H1 (cell line): Measurements from ENCODE around the gene GRID2. TPM values are rescaled to one million over a fixed set of nuclear protein-coding genes. Genes with fewer than 3 reads are reported as not detected.
"Not testable (repeated sequence)": the region's sequence is repeated elsewhere in the genome, so short reads cannot be mapped to it uniquely, and the experiment has no call there.

Experiments
- CTCF ChIA-PET: fragments of 300-600 bp; sonication (Branson Sonifier 250); formaldehyde crosslinking; loops from one replicate; lab custom pipeline; 2021; ENCODE audit not compliant: partially characterized antibody; lab: Charles Lee
- POLR2A ChIA-PET: fragments of 300-600 bp; sonication (Branson Sonifier 250); formaldehyde crosslinking; loops from one replicate; lab custom pipeline; 2021; ENCODE audit warnings: inconsistent platforms; ENCODE audit not compliant: partially characterized antibody; lab: Charles Lee
- DNase-seq, 2 experiments: peaks; one replicate each; pipeline versions ENCODE4 v3.0.0 to v3.0.0-alpha.2; 2010 to 2022; ENCODE audit warnings: low spot score in 2 of 2, low read depth in 1 of 2, mixed read lengths in 1 of 2
- FAIRE-seq: peaks from 2 replicates; lab custom pipeline; 2011; peaks lifted over from hg19 to GRCh38; lab: Jason Lieb, UNC
- H2AFZ ChIP-seq: 2 replicates; pipeline ENCODE4 v1.8.1; 2012; ENCODE audit warnings: low read length, inconsistent platforms
- H2AK5ac ChIP-seq: 2 replicates; pipeline ENCODE4 v1.6.1; 2013; ENCODE audit warnings: low read depth, low read length
- H2BK120ac ChIP-seq: replicated peaks from 2 replicates; pipeline ENCODE3; 2013; ENCODE audit warnings: low read depth, low read length, inconsistent platforms
- H2BK12ac ChIP-seq: 2 replicates; pipeline ENCODE4 v1.6.1; 2013; ENCODE audit warnings: low read depth, low read length
- H2BK15ac ChIP-seq: 2 replicates; pipeline ENCODE4 v1.6.1; 2013; ENCODE audit warnings: low read length
- H2BK20ac ChIP-seq: 2 replicates; pipeline ENCODE4 v1.6.1; 2013; ENCODE audit warnings: low read length
- H2BK5ac ChIP-seq: 2 replicates; pipeline ENCODE4 v1.6.1; 2013; ENCODE audit warnings: low read depth, low read length
- H3K14ac ChIP-seq: 2 replicates; pipeline ENCODE4 v1.6.1; 2013; ENCODE audit warnings: inconsistent platforms; ENCODE audit not compliant: insufficient read length
- H3K18ac ChIP-seq: 2 replicates; pipeline ENCODE4 v1.6.1; 2013; ENCODE audit warnings: low read length; ENCODE audit errors: extremely low read depth
- H3K23ac ChIP-seq: 2 replicates; pipeline ENCODE4 v1.6.1; 2013; ENCODE audit warnings: inconsistent platforms; ENCODE audit not compliant: insufficient read length
- H3K23me2 ChIP-seq: 2 replicates; pipeline ENCODE4 v1.6.1; 2013; ENCODE audit warnings: low read depth, low read length
- H3K27ac ChIP-seq: 2 replicates; pipeline ENCODE4 v1.6.1; 2011; ENCODE audit warnings: low read depth, low read length, inconsistent platforms
- H3K27me3 ChIP-seq, 4 experiments: replicated peaks in 1 of 4; 1 replicate in 1 of 4; 2 replicates in 3 of 4; pipeline versions ENCODE4 v1.6.1 to v1.8.1; 2011 to 2013; ENCODE audit warnings: low read length in 3 of 4, mild to moderate bottlenecking in 3 of 4, inconsistent platforms in 2 of 4, mixed read lengths in 2 of 4, moderate library complexity in 1 of 4; ENCODE audit not compliant: control insufficient read depth in 3 of 4, insufficient read depth in 3 of 4; ENCODE audit errors: extremely low read depth in 1 of 4
- H3K36me3 ChIP-seq, 4 experiments: 2 replicates each; pipeline versions ENCODE4 v1.6.1 to v1.8.1; 2011 to 2013; ENCODE audit warnings: mild to moderate bottlenecking in 4 of 4, low read length in 3 of 4, moderate library complexity in 2 of 4, control low read depth in 1 of 4, inconsistent platforms in 1 of 4; ENCODE audit not compliant: insufficient read depth in 4 of 4, control insufficient read depth in 2 of 4
- H3K4ac ChIP-seq: replicated peaks from 2 replicates; pipeline ENCODE3; 2013; ENCODE audit warnings: low read length, low read depth, mixed read lengths, inconsistent platforms; ENCODE audit not compliant: insufficient read length
- H3K4me1 ChIP-seq, 4 experiments: replicated peaks in 1 of 4; 1 replicate in 1 of 4; 2 replicates in 3 of 4; pipeline versions ENCODE4 v1.6.1 to v1.8.1; 2011 to 2013; ENCODE audit warnings: low read length in 3 of 4, inconsistent platforms in 2 of 4, mixed read lengths in 1 of 4; ENCODE audit not compliant: insufficient read depth in 4 of 4, control insufficient read depth in 3 of 4
- H3K4me2 ChIP-seq, 2 experiments: 2 replicates each; pipeline versions ENCODE4 v1.6.1 to v1.8.1; 2011 to 2013; ENCODE audit warnings: low read depth in 2 of 2, low read length in 2 of 2, control low read depth in 1 of 2, inconsistent platforms in 1 of 2, mild to moderate bottlenecking in 1 of 2; ENCODE audit not compliant: insufficient read depth in 1 of 2
- H3K4me3 ChIP-seq, 4 experiments: fragments of 200-600, 300-600 bp in 1 of 4; sonication (generic), shearing (Covaris generic), sonication (Bioruptor Twin) in 1 of 4; 2 replicates each; pipeline versions ENCODE4 v1.5.1 to v1.8.1; 2011 to 2016; ENCODE audit warnings: low read length in 4 of 4, low read depth in 3 of 4, control low read depth in 2 of 4, inconsistent platforms in 2 of 4, mild to moderate bottlenecking in 2 of 4, mixed read lengths in 1 of 4, moderate library complexity in 1 of 4; ENCODE audit not compliant: insufficient read depth in 2 of 4; ENCODE audit errors: extremely low read depth in 1 of 4
- H3K56ac ChIP-seq: replicated peaks from 2 replicates; pipeline ENCODE3; 2013; ENCODE audit warnings: low read depth, mild to moderate bottlenecking, mixed read lengths, low read length, inconsistent platforms; ENCODE audit not compliant: insufficient read length
- H3K79me1 ChIP-seq: 2 replicates; pipeline ENCODE4 v1.6.1; 2013; ENCODE audit warnings: low read depth, low read length, control low read depth
- H3K79me2 ChIP-seq, 2 experiments: 2 replicates each; pipeline versions ENCODE4 v1.6.1 to v1.8.1; 2012 to 2013; ENCODE audit warnings: low read length in 2 of 2, mild to moderate bottlenecking in 2 of 2, inconsistent platforms in 1 of 2; ENCODE audit not compliant: insufficient read depth in 2 of 2, control insufficient read depth in 1 of 2
- H3K9ac ChIP-seq, 4 experiments: replicated peaks in 1 of 4; 1 replicate in 1 of 4; 2 replicates in 3 of 4; pipeline versions ENCODE4 v1.6.1 to v1.8.1; 2011 to 2013; ENCODE audit warnings: low read depth in 3 of 4, low read length in 3 of 4, control low read depth in 2 of 4, mild to moderate bottlenecking in 2 of 4, moderate library complexity in 2 of 4, inconsistent platforms in 1 of 4; ENCODE audit errors: extremely low read depth in 1 of 4
- H3K9me3 ChIP-seq, 2 experiments: 2 replicates each; pipeline versions ENCODE4 v1.6.1 to v1.8.1; 2012 to 2013; ENCODE audit warnings: mild to moderate bottlenecking in 2 of 2, moderate library complexity in 2 of 2, control low read depth in 1 of 2, inconsistent platforms in 1 of 2, low read depth in 1 of 2, low read length in 1 of 2, mixed read lengths in 1 of 2; ENCODE audit not compliant: insufficient read depth in 2 of 2
- H4K20me1 ChIP-seq, 2 experiments: replicated peaks in 1 of 2; 2 replicates each; pipeline versions ENCODE3 to v1.8.1; 2011 to 2013; ENCODE audit warnings: inconsistent platforms in 2 of 2, low read length in 2 of 2, mild to moderate bottlenecking in 1 of 2; ENCODE audit not compliant: insufficient read depth in 2 of 2, control insufficient read depth in 1 of 2
- H4K5ac ChIP-seq: 2 replicates; pipeline ENCODE4 v1.6.1; 2013; ENCODE audit warnings: low read length, low read depth, mixed read lengths, inconsistent platforms; ENCODE audit not compliant: insufficient read length
- H4K8ac ChIP-seq: 2 replicates; pipeline ENCODE4 v1.8.0; 2013; ENCODE audit warnings: mild to moderate bottlenecking, moderate library complexity, low read length, inconsistent platforms; ENCODE audit not compliant: insufficient read depth; ENCODE audit errors: extremely low read depth
- H4K91ac ChIP-seq: replicated peaks from 2 replicates; pipeline ENCODE3; 2013; ENCODE audit warnings: low read length, mixed read lengths, inconsistent platforms; ENCODE audit not compliant: insufficient read length
- WGBS, 2 experiments: shearing (Covaris generic) in 1 of 2; methylation state at CpG; one replicate each; pipeline versions ENCODE4 v1.1.6 to v1.1.7; 2013 to 2015; ENCODE audit warnings: low lambda C conversion rate in 2 of 2, mixed read lengths in 2 of 2, inconsistent platforms in 1 of 2, low coverage in 1 of 2, missing lambda C conversion rate in 1 of 2; ENCODE audit not compliant: insufficient replicate concordance in 2 of 2, insufficient coverage in 1 of 2, insufficient read length in 1 of 2; ENCODE audit errors: extremely low coverage in 1 of 2, missing lambda C conversion rate in 1 of 2; 5-methylcytosine and 5-hydroxymethylcytosine counted together
- polyA plus RNA-seq, 7 experiments: library from polyadenylated mRNA; depleted of rRNA in 3 of 7; stranded (reverse) in 5 of 7; unstranded in 2 of 7; fragments of >200 nt in 5 of 7; fragments of 200-250 nt in 2 of 7; gene quantifications; 1 replicate in 5 of 7; 2 replicates in 1 of 7; 4 replicates in 1 of 7; pipeline versions ENCODE4 v1.2.1 to v1.2.3, GENCODE V29; 2011 to 2013; ENCODE audit warnings: missing spikeins in 2 of 7, mixed read lengths in 2 of 7
- total RNA-seq: library from RNA; stranded (reverse); fragmentation: NEBNext Ultra II Directional; extraction: Animal tissue kit (Norgen Biotek cat#: 25700); gene quantifications from 2 replicates; pipeline ENCODE4 v1.2.1, GENCODE V29; 2021

The GRID2 gene
- total and polyA plus RNA-seq, 2 of the 8 experiments (the other 6 are each of a cell fraction or from before 2014, with no cell fraction given) = 31.1 to 81.9 TPM

DNA sequence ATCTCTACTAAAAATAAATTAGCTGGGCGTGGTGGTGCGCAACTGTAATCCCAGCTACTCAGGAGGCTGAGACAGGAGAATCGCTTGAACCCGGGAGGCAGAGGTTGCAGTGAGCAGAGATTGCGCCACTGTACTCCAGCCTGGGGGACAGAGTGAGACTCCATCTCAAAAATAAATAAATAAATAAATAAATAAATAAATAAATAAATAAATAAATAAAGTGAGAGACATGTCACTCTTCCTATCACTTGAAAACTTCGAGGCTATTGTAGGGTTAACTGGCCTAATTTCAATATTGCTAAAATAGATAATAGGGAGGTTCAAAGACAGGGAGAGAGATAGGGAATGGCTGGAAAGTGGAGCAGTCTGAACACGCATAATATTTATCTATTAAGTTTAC, 99.8 kb downstream of the GRID2 start:
- H3K4me3 ChIP-seq, H3K14ac ChIP-seq, H2AK5ac ChIP-seq, H3K18ac ChIP-seq, POLR2A ChIA-PET, H4K91ac ChIP-seq, H4K20me1 ChIP-seq, CTCF ChIA-PET, H2BK15ac ChIP-seq, H3K27me3 ChIP-seq, H3K4ac ChIP-seq, DNase-seq, H2BK12ac ChIP-seq, H3K4me2 ChIP-seq, H2BK20ac ChIP-seq, H2BK5ac ChIP-seq, H2AFZ ChIP-seq, H3K56ac ChIP-seq, H4K5ac ChIP-seq, H3K36me3 ChIP-seq, H3K23ac ChIP-seq, H3K23me2 ChIP-seq, FAIRE-seq, H3K9me3 ChIP-seq, H4K8ac ChIP-seq, H3K4me1 ChIP-seq, H2BK120ac ChIP-seq, H3K9ac ChIP-seq, H3K27ac ChIP-seq, H3K79me1 ChIP-seq: not testable (repeated sequence)
- peaks cover 0 to 11% of the 10 kb centered on the region in 2 experiments; a peak in 2 of 4 replicates for H3K79me2 ChIP-seq
- WGBS, 2 experiments = 95% methylated on average over 7 of the region's 7 CpGs; no CpG with 5 or more reads in 1 of the 2 experiments
